ENCODE results near the gene KLF9. TPM values are rescaled to one million over a fixed set of nuclear protein-coding genes. Genes with fewer than 3 reads are reported as not detected.

The KLF9 gene
- total RNA-seq, 1 experiment from 2014 or later, result 1.0 TPM

DNA sequence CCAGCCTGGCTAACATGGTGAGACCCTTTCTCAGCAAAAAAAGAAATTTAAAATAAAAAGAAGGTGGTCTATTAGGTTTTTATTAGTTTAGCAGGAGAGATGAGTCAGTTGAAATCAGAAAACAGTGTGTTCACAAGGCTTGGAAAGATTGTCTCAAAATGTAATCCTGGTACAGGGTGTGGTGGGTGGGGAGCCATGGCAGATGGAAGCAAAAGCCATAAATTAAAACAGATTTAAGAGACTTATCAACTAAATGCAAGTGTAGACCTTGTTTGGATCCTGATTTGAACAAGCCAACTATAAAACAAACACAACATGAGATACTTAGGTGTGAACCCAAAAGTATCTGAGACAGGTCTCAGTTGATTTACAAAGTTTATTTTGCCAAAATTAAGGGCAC, 42.8 kb upstream of the KLF9 start (continued):
- TF ChIP-seq, protein P1, sequence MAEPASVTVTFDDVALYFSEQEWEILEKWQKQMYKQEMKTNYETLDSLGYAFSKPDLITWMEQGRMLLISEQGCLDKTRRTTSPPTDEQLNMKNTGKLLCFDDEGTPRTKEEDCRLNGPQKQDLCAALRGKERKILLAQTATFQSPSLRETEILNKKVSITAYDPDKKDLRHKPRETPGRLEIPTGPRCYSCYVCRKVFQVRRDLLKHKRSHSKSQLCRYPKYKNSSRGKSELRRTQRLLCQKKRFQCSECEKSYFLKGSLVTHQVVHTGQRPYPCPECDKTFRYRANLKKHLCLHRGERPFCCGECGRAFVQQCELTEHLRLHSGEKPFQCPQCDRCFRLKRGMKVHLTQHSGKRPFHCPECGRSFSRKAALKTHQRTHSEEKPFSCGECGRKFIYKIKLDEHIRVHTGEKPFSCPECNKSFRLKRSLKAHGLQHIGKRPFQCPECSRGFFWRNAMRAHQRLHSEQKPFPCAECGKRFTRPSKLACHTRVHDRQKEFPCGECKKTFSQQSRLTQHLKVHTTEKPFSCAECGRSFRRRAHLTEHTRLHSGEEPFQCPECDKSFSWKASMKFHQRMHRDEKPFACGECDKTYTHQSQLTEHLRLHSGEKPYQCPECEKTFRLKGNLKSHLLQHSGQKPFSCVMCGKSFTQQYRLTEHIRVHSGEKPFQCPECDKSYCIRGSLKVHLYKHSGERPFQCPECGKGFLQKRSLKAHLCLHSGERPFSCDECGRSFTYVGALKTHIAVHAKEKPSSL (CRISPR knock-in tag; conservative IDR thresholded peaks at IDR 0.05), result no peak
- TF ChIP-seq FOXP1 (CRISPR knock-in tag; IDR thresholded peaks at IDR 0.05; ENCODE audit: borderline replicate concordance), result no peak
- TF ChIP-seq, protein P2, sequence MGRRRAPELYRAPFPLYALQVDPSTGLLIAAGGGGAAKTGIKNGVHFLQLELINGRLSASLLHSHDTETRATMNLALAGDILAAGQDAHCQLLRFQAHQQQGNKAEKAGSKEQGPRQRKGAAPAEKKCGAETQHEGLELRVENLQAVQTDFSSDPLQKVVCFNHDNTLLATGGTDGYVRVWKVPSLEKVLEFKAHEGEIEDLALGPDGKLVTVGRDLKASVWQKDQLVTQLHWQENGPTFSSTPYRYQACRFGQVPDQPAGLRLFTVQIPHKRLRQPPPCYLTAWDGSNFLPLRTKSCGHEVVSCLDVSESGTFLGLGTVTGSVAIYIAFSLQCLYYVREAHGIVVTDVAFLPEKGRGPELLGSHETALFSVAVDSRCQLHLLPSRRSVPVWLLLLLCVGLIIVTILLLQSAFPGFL (CRISPR knock-in tag; IDR thresholded peaks at IDR 0.05; ENCODE audit: borderline replicate concordance), result no peak
- TF ChIP-seq NR1H2 (CRISPR knock-in tag; IDR thresholded peaks at IDR 0.05), result no peak
- TF ChIP-seq ESRRA (CRISPR knock-in tag; IDR thresholded peaks at IDR 0.05; ENCODE audit: borderline replicate concordance), result no peak
- TF ChIP-seq, protein P3, sequence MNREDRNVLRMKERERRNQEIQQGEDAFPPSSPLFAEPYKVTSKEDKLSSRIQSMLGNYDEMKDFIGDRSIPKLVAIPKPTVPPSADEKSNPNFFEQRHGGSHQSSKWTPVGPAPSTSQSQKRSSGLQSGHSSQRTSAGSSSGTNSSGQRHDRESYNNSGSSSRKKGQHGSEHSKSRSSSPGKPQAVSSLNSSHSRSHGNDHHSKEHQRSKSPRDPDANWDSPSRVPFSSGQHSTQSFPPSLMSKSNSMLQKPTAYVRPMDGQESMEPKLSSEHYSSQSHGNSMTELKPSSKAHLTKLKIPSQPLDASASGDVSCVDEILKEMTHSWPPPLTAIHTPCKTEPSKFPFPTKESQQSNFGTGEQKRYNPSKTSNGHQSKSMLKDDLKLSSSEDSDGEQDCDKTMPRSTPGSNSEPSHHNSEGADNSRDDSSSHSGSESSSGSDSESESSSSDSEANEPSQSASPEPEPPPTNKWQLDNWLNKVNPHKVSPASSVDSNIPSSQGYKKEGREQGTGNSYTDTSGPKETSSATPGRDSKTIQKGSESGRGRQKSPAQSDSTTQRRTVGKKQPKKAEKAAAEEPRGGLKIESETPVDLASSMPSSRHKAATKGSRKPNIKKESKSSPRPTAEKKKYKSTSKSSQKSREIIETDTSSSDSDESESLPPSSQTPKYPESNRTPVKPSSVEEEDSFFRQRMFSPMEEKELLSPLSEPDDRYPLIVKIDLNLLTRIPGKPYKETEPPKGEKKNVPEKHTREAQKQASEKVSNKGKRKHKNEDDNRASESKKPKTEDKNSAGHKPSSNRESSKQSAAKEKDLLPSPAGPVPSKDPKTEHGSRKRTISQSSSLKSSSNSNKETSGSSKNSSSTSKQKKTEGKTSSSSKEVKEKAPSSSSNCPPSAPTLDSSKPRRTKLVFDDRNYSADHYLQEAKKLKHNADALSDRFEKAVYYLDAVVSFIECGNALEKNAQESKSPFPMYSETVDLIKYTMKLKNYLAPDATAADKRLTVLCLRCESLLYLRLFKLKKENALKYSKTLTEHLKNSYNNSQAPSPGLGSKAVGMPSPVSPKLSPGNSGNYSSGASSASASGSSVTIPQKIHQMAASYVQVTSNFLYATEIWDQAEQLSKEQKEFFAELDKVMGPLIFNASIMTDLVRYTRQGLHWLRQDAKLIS (CRISPR knock-in tag; IDR thresholded peaks at IDR 0.05; ENCODE audit: borderline replicate concordance), result no peak
- no peak for TF ChIP-seq GABPB1 (CRISPR knock-in tag; IDR thresholded peaks at IDR 0.05)
- TF ChIP-seq, protein P4, sequence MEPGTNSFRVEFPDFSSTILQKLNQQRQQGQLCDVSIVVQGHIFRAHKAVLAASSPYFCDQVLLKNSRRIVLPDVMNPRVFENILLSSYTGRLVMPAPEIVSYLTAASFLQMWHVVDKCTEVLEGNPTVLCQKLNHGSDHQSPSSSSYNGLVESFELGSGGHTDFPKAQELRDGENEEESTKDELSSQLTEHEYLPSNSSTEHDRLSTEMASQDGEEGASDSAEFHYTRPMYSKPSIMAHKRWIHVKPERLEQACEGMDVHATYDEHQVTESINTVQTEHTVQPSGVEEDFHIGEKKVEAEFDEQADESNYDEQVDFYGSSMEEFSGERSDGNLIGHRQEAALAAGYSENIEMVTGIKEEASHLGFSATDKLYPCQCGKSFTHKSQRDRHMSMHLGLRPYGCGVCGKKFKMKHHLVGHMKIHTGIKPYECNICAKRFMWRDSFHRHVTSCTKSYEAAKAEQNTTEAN (CRISPR knock-in tag; IDR thresholded peaks at IDR 0.05), result no peak
- no peak for TF ChIP-seq GTF2I (CRISPR knock-in tag; conservative IDR thresholded peaks at IDR 0.05)
- TF ChIP-seq, protein P5, sequence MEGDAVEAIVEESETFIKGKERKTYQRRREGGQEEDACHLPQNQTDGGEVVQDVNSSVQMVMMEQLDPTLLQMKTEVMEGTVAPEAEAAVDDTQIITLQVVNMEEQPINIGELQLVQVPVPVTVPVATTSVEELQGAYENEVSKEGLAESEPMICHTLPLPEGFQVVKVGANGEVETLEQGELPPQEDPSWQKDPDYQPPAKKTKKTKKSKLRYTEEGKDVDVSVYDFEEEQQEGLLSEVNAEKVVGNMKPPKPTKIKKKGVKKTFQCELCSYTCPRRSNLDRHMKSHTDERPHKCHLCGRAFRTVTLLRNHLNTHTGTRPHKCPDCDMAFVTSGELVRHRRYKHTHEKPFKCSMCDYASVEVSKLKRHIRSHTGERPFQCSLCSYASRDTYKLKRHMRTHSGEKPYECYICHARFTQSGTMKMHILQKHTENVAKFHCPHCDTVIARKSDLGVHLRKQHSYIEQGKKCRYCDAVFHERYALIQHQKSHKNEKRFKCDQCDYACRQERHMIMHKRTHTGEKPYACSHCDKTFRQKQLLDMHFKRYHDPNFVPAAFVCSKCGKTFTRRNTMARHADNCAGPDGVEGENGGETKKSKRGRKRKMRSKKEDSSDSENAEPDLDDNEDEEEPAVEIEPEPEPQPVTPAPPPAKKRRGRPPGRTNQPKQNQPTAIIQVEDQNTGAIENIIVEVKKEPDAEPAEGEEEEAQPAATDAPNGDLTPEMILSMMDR (IDR thresholded peaks at IDR 0.05), result no peak
- TF ChIP-seq CREM (CRISPR knock-in tag; IDR thresholded peaks at IDR 0.05), result no peak
- no peak for TF ChIP-seq SOX15 (CRISPR knock-in tag; IDR thresholded peaks at IDR 0.05)

DNA sequence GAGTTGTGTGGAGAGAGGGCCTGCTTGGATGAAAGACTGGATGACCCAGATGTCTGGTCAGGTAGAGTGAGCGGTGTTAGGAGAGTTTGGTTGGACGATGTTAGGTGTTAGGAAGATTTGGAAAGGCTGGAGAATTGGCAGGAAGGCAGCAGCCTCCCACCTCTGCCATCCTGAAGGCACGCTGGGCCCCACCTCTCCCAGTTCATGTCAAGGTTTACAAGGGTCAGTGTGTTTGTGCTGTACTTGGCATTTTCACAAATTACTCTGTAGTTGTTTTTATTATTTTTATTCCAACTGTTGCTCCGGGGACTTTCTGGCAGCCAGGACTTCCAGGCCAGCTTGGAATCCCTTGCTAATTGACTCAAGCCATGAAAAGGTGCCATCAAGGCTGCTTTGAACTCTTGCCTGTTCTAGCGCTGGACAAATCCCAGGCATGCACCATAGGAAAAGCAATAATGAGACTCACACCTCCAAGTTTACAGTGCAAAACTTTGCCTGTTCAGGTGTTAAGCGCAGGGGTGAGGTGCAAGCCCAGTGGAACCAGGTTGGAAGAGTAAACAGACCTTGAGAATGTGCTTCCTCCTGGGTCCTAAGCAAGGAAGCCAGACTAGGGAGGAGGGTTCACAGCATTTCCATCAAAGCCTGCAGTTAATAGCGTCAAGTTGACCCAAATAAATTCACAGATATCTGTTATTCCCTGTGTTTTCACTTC, 41.7 kb upstream of the KLF9 start:
- no peaks in the 10 kb centered on the region for H3K36me3 Mint-ChIP-seq
- no peaks in the 10 kb centered on the region for H3K9me3 Mint-ChIP-seq
- ATAC-seq (no peak), DNase-seq (ENCODE audit: low spot score) (no peak)
- H3K27ac Mint-ChIP-seq, result 0 out of 2 replicates have a peak overlapping the region, but pooled peaks have one; percentile 48
- peaks cover 4% of the 10 kb centered on the region; the same call in 1 of the 2 replicates for H3K4me1 Mint-ChIP-seq
- TF ChIP-seq, protein P6, sequence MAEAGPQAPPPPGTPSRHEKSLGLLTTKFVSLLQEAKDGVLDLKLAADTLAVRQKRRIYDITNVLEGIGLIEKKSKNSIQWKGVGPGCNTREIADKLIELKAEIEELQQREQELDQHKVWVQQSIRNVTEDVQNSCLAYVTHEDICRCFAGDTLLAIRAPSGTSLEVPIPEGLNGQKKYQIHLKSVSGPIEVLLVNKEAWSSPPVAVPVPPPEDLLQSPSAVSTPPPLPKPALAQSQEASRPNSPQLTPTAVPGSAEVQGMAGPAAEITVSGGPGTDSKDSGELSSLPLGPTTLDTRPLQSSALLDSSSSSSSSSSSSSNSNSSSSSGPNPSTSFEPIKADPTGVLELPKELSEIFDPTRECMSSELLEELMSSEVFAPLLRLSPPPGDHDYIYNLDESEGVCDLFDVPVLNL (CRISPR knock-in tag; IDR thresholded peaks at IDR 0.05; ENCODE audit: borderline replicate concordance, low read depth), result no peak
- TF ChIP-seq ETV6 (CRISPR knock-in tag; IDR thresholded peaks at IDR 0.05), result no peak
- no peak for TF ChIP-seq ZNF138 (CRISPR knock-in tag; conservative IDR thresholded peaks at IDR 0.05)
- no peak for TF ChIP-seq FOXP1 (CRISPR knock-in tag; IDR thresholded peaks at IDR 0.05; ENCODE audit: borderline replicate concordance)
- no peak for TF ChIP-seq IRF2 (CRISPR knock-in tag; IDR thresholded peaks at IDR 0.05; ENCODE audit: borderline replicate concordance, low read depth)
- TF ChIP-seq, protein P4 (CRISPR knock-in tag; IDR thresholded peaks at IDR 0.05), result no peak
- no peak for TF ChIP-seq SOX15 (CRISPR knock-in tag; IDR thresholded peaks at IDR 0.05)
- CTCF ChIA-PET, result interaction anchor here (1.2 to 1.4 kb wide), 2 partner anchors 9 to 29 kb away, joined by 3 to 4 read pairs; no protein-coding TSS in a partner anchor
- H3K27me3 Mint-ChIP-seq (ENCODE audit: low read depth), result no peaks in the 10 kb centered on the region
- no peak overlapping the region for H3K4me3 Mint-ChIP-seq
- POLR2A ChIA-PET, result no interaction called here

Data from WTC11 (cell line).